Forelimb muscle (tissue), 1 donor: Measurements from ENCODE around the gene ELOVL5. TPM values are rescaled to one million over a fixed set of nuclear protein-coding genes. Genes with fewer than 3 reads are reported as not detected.
"Not testable (repeated sequence)": the region's sequence is repeated elsewhere in the genome, so short reads cannot be mapped to it uniquely, and the experiment has no call there.

ENCODE experiments used
- DNase-seq: peaks from one replicate; pipeline ENCODE4 v3.0.0-alpha.2; 2013; ENCODE audit warnings: low read depth
- polyA plus RNA-seq: library from polyadenylated mRNA; unstranded; fragments of 120-200 nt; gene quantifications from one replicate; pipeline ENCODE4 v1.2.1, GENCODE V29; 2013; ENCODE audit not compliant: insufficient read length

The ELOVL5 gene
- polyA plus RNA-seq, 1 donor, result 30.9 TPM

GRCh38 chr6:53305506-53306005 lies 43.2 kb downstream of the ELOVL5 start:
- not testable (repeated sequence) for DNase-seq

GRCh38 chr6:53304953-53305352 lies 43.8 kb downstream of the ELOVL5 start:
- not testable (repeated sequence) for DNase-seq

- no peak for DNase-seq
These were observed 45.9 kb downstream of the ELOVL5 start for GRCh38 chr6:53302678-53303360.

GRCh38 chr6:53301801-53302537 lies 46.8 kb downstream of the ELOVL5 start:
- no peak for DNase-seq

GRCh38 chr6:53300656-53301551 lies 47.8 kb downstream of the ELOVL5 start:
- no peak for DNase-seq

- no peak for DNase-seq
These were observed 49.3 kb downstream of the ELOVL5 start for GRCh38 chr6:53299331-53300005.

- DNase-seq, result no peak
These were observed 51.7 kb downstream of the ELOVL5 start for GRCh38 chr6:53297004-53297403.

- DNase-seq, result no peak
These were observed 53.6 kb downstream of the ELOVL5 start for GRCh38 chr6:53295176-53295575.

GRCh38 chr6:53294611-53295010 lies 54.1 kb downstream of the ELOVL5 start:
- DNase-seq, result no peak

- DNase-seq, result no peak
These were observed 54.7 kb downstream of the ELOVL5 start for GRCh38 chr6:53294095-53294494.

GRCh38 chr6:53293691-53294090 lies 55.1 kb downstream of the ELOVL5 start:
- DNase-seq, result no peak

- no peak for DNase-seq
These were observed 57.9 kb downstream of the ELOVL5 start for GRCh38 chr6:53290537-53291510.

GRCh38 chr6:53287336-53288225 lies 61.2 kb downstream of the ELOVL5 start:
- DNase-seq, result no peak

GRCh38 chr6:53284901-53285300 lies 63.8 kb downstream of the ELOVL5 start:
- no peak for DNase-seq

- no peak for DNase-seq
These were observed 66.0 kb downstream of the ELOVL5 start for GRCh38 chr6:53282741-53283140.

- DNase-seq, result no peak
These were observed 66.5 kb downstream of the ELOVL5 start for GRCh38 chr6:53282234-53282633.

GRCh38 chr6:53281518-53282215 lies 67.1 kb downstream of the ELOVL5 start:
- DNase-seq, result no peak

GRCh38 chr6:53280207-53280606 lies 68.5 kb downstream of the ELOVL5 start:
- DNase-seq, result no peak

- no peak for DNase-seq
These were observed 69.5 kb downstream of the ELOVL5 start for GRCh38 chr6:53279293-53279692.
